Activated effector memory CD4-positive, alpha-beta T cell treated with anti-CD3 and anti-CD28 coated beads, Interleukin-2, amount 50 U/mL, for 16 hours (primary cell): ENCODE results near the gene PCARE.
"Not testable (repeated sequence)": the region's sequence is repeated elsewhere in the genome, so short reads cannot be mapped to it uniquely, and the experiment has no call there.

Experiments
- DNase-seq: peaks from one replicate; pipeline ENCODE4 v3.0.0-alpha.2; 2020

The PCARE gene

GRCh38 chr2:29090311-29090710 lies 16.0 kb upstream of the PCARE start:
- not testable (repeated sequence) for DNase-seq

GRCh38 chr2:29084554-29084953 lies 10.2 kb upstream of the PCARE start:
- DNase-seq = no peak

- DNase-seq = no peak
Measured at GRCh38 chr2:29082804-29083495, 8.6 kb upstream of the PCARE start.

GRCh38 chr2:29080886-29081743 lies 6.8 kb upstream of the PCARE start:
- no peak for DNase-seq

- no peak for DNase-seq
Measured at GRCh38 chr2:29079887-29080286, 5.6 kb upstream of the PCARE start.

GRCh38 chr2:29075894-29076705 lies 1.8 kb upstream of the PCARE start:
- no peak for DNase-seq

- no peak for DNase-seq
Measured at GRCh38 chr2:29073933-29074332, 390 bp downstream of the PCARE start.

GRCh38 chr2:29072971-29073725 lies 1.2 kb downstream of the PCARE start:
- no peak for DNase-seq

- DNase-seq = no peak
Measured at GRCh38 chr2:29072251-29072650, 2.1 kb downstream of the PCARE start.

GRCh38 chr2:29071032-29071975 lies 3.0 kb downstream of the PCARE start:
- no peak for DNase-seq

GRCh38 chr2:29070526-29070925 lies 3.8 kb downstream of the PCARE start:
- DNase-seq = no peak

GRCh38 chr2:29068513-29068912 lies 5.8 kb downstream of the PCARE start:
- no peak for DNase-seq

- DNase-seq = no peak
Measured at GRCh38 chr2:29066997-29067605, 7.2 kb downstream of the PCARE start.

- no peak for DNase-seq
Measured at GRCh38 chr2:29066271-29066860, 8.0 kb downstream of the PCARE start.

- no peak for DNase-seq
Measured at GRCh38 chr2:29065068-29065811, 9.1 kb downstream of the PCARE start.

- DNase-seq = no peak
Measured at GRCh38 chr2:29064746-29065067, 9.6 kb downstream of the PCARE start.

GRCh38 chr2:29064346-29064715 lies 10.0 kb downstream of the PCARE start:
- no peak for DNase-seq

GRCh38 chr2:29063646-29064345 lies 10.5 kb downstream of the PCARE start:
- no peak for DNase-seq

- no peak for DNase-seq
Measured at GRCh38 chr2:29063056-29063455, 11.3 kb downstream of the PCARE start.
